ENCODE data around the gene POU2F3.
A peak's percentile ranks its signal among the peaks of the same experiment; 100 is the strongest.

POU2F3 gene

DNA sequence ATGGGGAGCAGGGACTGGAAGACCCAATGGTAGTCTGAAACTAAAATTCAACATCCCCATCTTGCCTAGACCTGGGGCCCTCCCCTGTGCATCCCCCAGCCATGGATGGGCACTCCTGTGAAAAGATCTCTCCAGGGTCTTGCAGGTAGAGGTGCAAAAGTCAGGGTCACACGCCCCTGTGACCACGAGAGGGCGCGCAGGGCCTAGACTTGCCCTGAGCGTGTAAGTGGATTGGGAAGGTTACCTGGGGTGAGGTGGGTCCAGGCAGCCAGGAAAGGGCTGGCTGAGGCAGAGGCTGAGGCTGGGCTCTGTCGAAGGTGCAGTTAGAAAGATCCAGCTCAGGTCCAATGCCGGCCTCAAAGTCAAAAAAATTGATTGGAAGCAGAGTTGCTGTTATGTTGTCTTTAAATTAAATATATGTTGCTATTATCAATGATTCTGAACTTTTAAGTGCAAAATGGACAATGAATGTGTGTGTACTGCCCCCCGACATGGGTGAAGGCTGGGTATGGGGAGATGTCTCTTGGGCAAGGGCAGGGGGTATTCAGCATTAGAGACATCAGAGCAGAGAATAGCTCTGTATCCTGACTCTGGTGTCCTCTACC is 4.8 kb upstream of the POU2F3 start:
- TF ChIP-seq, protein P1, sequence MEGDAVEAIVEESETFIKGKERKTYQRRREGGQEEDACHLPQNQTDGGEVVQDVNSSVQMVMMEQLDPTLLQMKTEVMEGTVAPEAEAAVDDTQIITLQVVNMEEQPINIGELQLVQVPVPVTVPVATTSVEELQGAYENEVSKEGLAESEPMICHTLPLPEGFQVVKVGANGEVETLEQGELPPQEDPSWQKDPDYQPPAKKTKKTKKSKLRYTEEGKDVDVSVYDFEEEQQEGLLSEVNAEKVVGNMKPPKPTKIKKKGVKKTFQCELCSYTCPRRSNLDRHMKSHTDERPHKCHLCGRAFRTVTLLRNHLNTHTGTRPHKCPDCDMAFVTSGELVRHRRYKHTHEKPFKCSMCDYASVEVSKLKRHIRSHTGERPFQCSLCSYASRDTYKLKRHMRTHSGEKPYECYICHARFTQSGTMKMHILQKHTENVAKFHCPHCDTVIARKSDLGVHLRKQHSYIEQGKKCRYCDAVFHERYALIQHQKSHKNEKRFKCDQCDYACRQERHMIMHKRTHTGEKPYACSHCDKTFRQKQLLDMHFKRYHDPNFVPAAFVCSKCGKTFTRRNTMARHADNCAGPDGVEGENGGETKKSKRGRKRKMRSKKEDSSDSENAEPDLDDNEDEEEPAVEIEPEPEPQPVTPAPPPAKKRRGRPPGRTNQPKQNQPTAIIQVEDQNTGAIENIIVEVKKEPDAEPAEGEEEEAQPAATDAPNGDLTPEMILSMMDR (IDR thresholded peaks at IDR 0.05), result peak; percentile 68 to 77
- no peak overlapping the region for H3K27ac ChIP-seq
- H3K4me3 ChIP-seq, result no peak overlapping the region
- no peak for DNase-seq
- intact Hi-C loops (cut with DNase I; ENCODE audit: low total_unique reads), result no loop called here
- no peaks in the 10 kb centered on the region for H3K9me3 ChIP-seq
- H3K36me3 ChIP-seq, result no peaks in the 10 kb centered on the region
- peaks cover 0 to 46% of the 10 kb centered on the region in 2 donors for H3K27me3 ChIP-seq
- H3K4me1 ChIP-seq, result peaks cover 0 to 5% (median 4%) of the 10 kb centered on the region in 4 donors

DNA sequence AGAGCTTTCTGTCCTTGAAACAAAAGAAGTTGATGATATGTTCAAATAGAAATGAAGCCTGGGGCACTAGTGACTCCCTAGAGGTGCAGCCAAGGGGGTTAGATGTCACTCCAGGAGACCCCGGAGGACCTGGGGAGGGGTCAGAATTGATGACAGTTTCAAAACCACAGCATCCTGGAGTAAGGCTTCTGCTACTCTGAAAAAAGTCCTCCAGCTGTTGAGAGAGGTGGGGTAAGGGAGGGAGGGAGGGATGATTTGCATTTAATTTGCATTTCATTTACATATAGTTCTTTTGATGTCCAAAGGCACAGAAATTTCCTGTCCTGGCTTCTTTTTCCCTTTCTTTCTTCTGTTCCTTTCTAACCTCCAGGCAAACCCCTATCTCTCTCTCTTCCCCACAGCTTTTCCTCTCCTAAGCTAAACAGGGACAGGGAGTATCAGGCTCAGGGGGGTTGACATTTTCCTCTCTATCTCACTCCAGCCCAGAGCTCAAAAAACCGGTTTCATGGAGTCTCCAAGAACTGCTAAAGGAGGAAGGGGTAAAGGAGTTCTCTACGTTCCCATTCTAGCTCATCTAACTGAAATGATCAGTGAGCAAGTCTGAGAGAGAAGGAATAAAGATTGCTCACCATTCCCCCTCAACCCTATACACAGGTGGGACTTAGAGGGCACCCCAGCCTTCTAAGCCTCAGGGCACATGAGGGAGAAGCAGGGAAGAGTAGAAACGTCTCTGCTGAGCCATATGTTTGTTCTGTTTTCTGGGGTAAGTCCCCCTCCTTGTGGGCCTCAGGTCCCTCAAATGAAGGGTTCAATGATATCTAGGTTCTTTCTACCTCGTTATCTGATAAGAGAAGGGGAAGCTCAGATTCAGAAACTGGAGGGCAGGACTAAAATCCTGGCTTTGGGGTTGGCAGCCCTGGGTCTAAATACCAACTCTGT is 3.5 kb upstream of the POU2F3 start:
- TF ChIP-seq, protein P1 (IDR thresholded peaks at IDR 0.05), result no peak
- Histone ChIP-seq H3K4me3 (no peak overlapping the region), H3K36me3 (no peaks in the 10 kb centered on the region), H3K27ac (no peak overlapping the region), H3K9me3 (no peaks in the 10 kb centered on the region), H3K4me1 (peaks cover 0 to 16% (median 5%) of the 10 kb centered on the region in 4 donors), H3K27me3 (peaks cover 0 to 56% of the 10 kb centered on the region in 2 donors)
- intact Hi-C loops (cut with DNase I; ENCODE audit: low total_unique reads), result loop anchor here (2.0 kb wide), 1 partner anchor 66 kb away; no protein-coding TSS in a partner anchor
- DNase-seq, result no peak

DNA sequence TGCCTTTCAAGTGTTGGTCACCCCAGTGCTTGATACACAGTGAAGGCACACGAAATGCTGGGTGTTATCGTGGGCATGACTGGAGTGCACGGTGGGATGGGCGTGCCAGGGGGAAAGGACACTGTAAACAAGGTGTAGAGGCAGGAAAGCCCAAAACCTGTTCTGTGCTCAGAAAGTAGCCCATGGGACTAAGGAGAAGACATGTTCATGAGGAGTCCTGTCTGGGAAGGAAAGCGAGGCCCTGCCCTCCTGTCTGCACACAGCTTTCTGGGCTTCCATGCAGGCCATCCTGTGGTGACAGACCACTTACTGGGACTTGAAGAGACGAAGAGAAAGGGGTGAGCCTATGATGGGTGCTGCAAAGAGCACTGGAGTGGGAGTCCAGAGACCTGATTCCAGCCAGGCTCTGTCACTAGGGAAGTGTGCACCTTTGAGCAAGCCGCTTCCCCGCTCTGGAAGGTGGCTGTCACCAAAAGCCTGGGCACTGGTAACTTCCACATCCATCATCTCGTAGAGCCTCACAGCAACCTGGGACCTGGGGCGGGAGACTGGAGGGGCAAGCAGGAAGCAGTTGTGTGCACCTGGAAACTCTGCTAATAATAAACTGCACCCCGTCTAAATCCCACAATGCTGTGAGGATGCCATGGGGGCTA is 846 bp upstream of the POU2F3 start:
- H3K27me3 ChIP-seq, result peaks cover 0 to 69% of the 10 kb centered on the region in 2 donors
- intact Hi-C loops (cut with DNase I; ENCODE audit: low total_unique reads), result no loop called here
- H3K4me1 ChIP-seq, result peaks cover 0 to 16% (median 5%) of the 10 kb centered on the region in 4 donors
- H3K27ac ChIP-seq, result no peak overlapping the region
- no peak for DNase-seq
- H3K36me3 ChIP-seq, result no peaks in the 10 kb centered on the region
- H3K4me3 ChIP-seq, result no peak overlapping the region
- TF ChIP-seq, protein P1 (IDR thresholded peaks at IDR 0.05), result no peak
- H3K9me3 ChIP-seq, result no peaks in the 10 kb centered on the region

DNA sequence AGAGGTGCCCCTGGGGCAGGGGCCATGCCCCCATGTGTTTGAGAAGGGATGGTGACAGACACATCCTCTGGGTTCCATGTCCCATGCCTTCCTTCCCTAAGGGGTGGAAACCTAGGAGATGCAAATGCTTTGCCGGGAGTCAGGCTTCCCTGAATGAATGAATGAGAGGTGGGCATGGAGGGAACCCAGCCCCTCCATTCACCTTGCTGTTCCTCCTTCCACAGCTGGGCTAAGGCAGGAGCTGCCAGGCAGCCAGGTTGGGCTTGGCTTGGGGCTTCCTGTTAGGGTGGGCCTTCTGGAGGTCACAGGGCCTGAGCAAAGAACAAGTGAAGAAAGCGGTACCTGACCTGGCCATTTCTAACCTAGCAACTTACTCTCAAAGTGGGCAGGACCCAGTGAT is 926 bp downstream of the POU2F3 start:
- Histone ChIP-seq H3K4me1 (peaks cover 0 to 16% (median 5%) of the 10 kb centered on the region in 4 donors), H3K4me3 (no peak overlapping the region), H3K27ac (no peak overlapping the region), H3K27me3 (peaks cover 0 to 70% of the 10 kb centered on the region in 2 donors), H3K9me3 (no peaks in the 10 kb centered on the region), H3K36me3 (no peaks in the 10 kb centered on the region)
- intact Hi-C loops (cut with DNase I; ENCODE audit: low total_unique reads), result no loop called here
- no peak for DNase-seq
- TF ChIP-seq, protein P1 (IDR thresholded peaks at IDR 0.05), result no peak

DNA sequence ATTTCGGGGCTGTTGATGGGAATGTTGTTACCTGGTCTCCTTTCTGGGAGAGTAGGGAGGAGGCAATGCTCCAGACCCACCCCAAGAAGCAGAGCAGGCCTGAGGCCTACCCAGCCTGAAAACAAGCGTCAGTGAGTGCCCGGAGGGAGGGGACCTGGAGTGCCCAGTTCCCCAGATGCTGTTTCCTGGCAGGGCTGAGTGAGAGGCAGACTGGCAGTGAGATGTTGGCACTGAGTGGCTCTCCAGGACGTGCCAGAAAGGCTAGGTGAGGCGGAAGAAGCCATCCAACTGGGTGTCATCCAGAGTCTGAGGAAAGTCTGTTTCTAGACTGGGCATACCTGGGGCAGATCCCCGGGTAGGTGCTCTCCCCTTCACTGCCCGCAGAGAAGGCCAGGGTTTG is 1.3 kb downstream of the POU2F3 start:
- H3K27me3 ChIP-seq, result peaks cover 0 to 73% of the 10 kb centered on the region in 2 donors
- DNase-seq, result no peak
- intact Hi-C loops (cut with DNase I; ENCODE audit: low total_unique reads), result no loop called here
- no peak overlapping the region for H3K4me3 ChIP-seq
- H3K36me3 ChIP-seq, result no peaks in the 10 kb centered on the region
- TF ChIP-seq, protein P1 (IDR thresholded peaks at IDR 0.05), result no peak
- no peaks in the 10 kb centered on the region for H3K9me3 ChIP-seq
- peaks cover 0 to 16% (median 5%) of the 10 kb centered on the region in 4 donors for H3K4me1 ChIP-seq
- H3K27ac ChIP-seq, result no peak overlapping the region

Data from tibial artery (tissue), 4 donors.